Measurements from ENCODE around the gene GRHPR.

Gene GRHPR

DNA sequence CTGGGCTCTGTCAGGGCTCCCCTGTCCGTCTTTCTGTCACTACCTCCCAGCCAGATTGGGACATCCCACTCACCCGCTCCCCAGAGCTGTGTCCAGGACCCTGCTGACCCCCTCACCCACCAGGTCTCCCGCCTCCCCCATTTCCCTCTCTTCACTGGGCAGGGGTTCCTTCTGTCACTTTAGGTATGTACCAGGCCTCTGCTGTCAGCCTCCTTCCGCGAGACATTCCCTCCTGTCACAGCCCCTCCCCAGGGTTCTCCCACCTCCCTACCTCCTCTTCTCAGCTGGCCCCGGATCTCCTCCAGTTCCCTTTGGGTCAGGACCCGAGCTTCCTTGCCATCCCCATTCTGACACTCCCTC is 63.7 kb downstream of the GRHPR start:
- DNase-seq, result no peak

Data from suppressor macrophage (primary cell).